ENCODE measurements around the gene DSE.

DSE gene

DNA sequence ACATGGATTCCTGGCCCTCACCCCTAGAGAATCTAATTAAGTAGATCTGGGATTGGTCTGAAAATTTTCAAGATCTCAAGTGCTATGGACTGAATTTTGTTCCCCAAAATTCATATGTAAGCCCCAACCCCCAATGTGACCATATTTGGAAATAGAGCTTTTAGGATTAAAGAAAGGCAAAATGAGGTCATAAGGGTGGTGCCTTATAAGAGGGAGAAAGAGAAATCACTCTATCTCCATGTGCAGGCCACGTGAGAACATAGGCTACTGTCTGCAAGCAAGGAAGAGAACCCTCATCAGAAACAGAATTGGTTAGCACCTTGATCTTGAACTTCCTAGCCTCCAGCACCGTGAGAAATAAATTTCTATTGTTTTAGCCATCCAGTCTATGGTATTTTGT is 8.5 kb upstream of the DSE start:
- no peak for TF ChIP-seq CTCF (conservative IDR thresholded peaks at IDR 0.05; ENCODE audit: control insufficient read depth, insufficient read depth, low read depth, low read length)
- H3K4me3 ChIP-seq (ENCODE audit: control insufficient read depth, low read depth, low read length) = no peak overlapping the region
- no peak for DNase-seq (ENCODE audit: low read depth)

DNA sequence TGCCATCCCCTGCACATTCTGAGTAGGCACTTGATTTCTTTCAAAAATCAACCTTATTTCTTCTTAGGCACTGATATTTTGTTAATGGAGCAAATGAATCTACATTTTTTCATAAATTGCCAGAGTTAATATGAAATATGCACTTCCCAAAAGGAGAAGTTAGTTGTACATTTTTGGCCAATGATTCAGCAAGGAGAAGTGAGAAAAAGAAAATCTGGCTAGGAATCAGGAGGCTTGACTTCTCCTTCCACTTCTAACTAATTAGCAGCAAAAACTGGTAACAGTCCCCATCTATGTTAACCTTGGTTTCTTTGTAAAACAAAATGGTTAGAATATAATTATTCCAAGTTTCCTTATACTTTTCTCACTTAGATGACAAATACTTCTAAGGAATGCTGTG is 7.0 kb upstream of the DSE start:
- TF ChIP-seq CTCF (conservative IDR thresholded peaks at IDR 0.05; ENCODE audit: control insufficient read depth, insufficient read depth, low read depth, low read length) = no peak
- peak; percentile 22 for DNase-seq (ENCODE audit: low read depth)
- no peak overlapping the region for H3K4me3 ChIP-seq (ENCODE audit: control insufficient read depth, low read depth, low read length)

- no peak overlapping the region for H3K4me3 ChIP-seq (ENCODE audit: control insufficient read depth, low read depth, low read length)
- TF ChIP-seq CTCF (conservative IDR thresholded peaks at IDR 0.05; ENCODE audit: control insufficient read depth, insufficient read depth, low read depth, low read length) = no peak
- DNase-seq (ENCODE audit: low read depth) = no peak
Observed at GRCh38 chr6:116364321-116364720, 6.4 kb upstream of the DSE start.

DNA sequence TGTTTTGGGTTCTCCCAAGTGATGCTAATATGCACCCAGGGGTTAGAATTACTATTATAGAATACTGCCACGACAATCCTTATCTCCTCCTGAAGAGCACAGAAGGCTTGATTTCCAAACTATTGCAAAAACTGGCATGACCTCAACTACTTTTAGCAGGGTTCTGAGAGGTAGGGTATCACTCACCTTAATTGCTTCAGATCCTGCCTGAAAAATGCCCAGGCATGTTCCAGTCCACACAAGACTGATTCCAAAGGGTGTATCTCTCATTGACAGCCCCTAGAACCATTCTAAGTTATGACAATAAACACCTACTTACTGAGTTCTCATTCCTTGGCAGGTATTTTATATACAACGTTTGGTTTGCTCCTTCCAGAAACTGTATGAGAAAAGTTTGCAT is 5.0 kb upstream of the DSE start:
- TF ChIP-seq CTCF (conservative IDR thresholded peaks at IDR 0.05; ENCODE audit: control insufficient read depth, insufficient read depth, low read depth, low read length) = no peak
- H3K4me3 ChIP-seq (ENCODE audit: control insufficient read depth, low read depth, low read length) = no peak overlapping the region
- no peak for DNase-seq (ENCODE audit: low read depth)

DNA sequence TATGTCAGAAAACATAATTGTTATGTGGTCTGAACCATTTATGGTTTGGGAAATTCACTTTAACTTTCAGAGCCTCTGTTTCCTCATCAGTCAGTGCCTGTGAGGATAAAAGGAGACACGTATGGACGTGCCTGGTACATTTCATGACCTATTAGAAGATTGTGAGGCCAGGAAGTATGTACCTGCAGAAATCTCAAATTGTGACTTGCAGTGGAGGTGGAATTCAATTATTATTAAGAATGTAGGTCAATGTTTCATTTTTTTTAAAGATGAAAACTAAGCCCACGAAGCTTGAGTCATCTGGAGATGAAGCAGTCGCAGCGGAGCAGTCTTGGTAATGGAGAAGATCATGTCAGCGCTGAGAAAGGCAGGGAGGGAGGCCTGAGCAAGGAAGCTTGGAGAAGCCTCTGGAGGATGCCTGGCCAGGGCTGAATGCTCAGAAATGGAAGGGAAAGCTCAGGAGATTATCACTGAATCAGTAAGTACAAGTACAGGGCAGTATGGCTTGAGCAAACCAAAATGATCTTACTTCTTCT is 3.9 kb upstream of the DSE start:
- no peak for TF ChIP-seq CTCF (conservative IDR thresholded peaks at IDR 0.05; ENCODE audit: control insufficient read depth, insufficient read depth, low read depth, low read length)
- H3K4me3 ChIP-seq (ENCODE audit: control insufficient read depth, low read depth, low read length) = no peak overlapping the region
- DNase-seq (ENCODE audit: low read depth) = no peak

GRCh38 chr6:116369540-116369939 is 1.2 kb upstream of the DSE start:
- H3K4me3 ChIP-seq (ENCODE audit: control insufficient read depth, low read depth, low read length) = peak overlapping the region; percentile 79
- DNase-seq (ENCODE audit: low read depth) = no peak
- TF ChIP-seq CTCF (conservative IDR thresholded peaks at IDR 0.05; ENCODE audit: control insufficient read depth, insufficient read depth, low read depth, low read length) = no peak
